ENCODE measurements around the gene FAM120AOS. TPM values are rescaled to one million over a fixed set of nuclear protein-coding genes. Genes with fewer than 3 reads are reported as not detected.
"Not testable (repeated sequence)": the region's sequence is repeated elsewhere in the genome, so short reads cannot be mapped to it uniquely, and the experiment has no call there.

FAM120AOS gene
- total RNA-seq, 1 donor from 2014 or later: 28.8 TPM

- peak; percentile 28 for ATAC-seq (ENCODE audit: poor library complexity)
- intact Hi-C loops (cut with DNase I): loop anchor here (5.0 to 10.0 kb wide), 2 partner anchors 53 to 115 kb away; no protein-coding TSS in a partner anchor
- peak; percentile 70 for DNase-seq
These were observed 1.3 kb downstream of the FAM120AOS start for GRCh38 chr9:93451849-93452709.

GRCh38 chr9:93450945-93451815 lies 2.2 kb downstream of the FAM120AOS start, which contains the start of gene FAM120A:
TSS of gene FAM120A (plus strand) at chr9:93451685. CDS start at chr9:93451916, 231 bp downstream.
- DNase-seq (peak; percentile 86), ATAC-seq (ENCODE audit: poor library complexity) (peak; percentile 84)
- intact Hi-C loops (cut with DNase I): loop anchor here (5.0 to 10.0 kb wide), 2 partner anchors 54 to 116 kb away; no protein-coding TSS in a partner anchor

GRCh38 chr9:93447655-93448054 lies 5.7 kb downstream of the FAM120AOS start:
- DNase-seq (no peak), ATAC-seq (ENCODE audit: poor library complexity) (no peak)
- intact Hi-C loops (cut with DNase I): no loop called here

GRCh38 chr9:93446073-93446472 lies 7.3 kb downstream of the FAM120AOS start:
- ATAC-seq (ENCODE audit: poor library complexity): no peak
- intact Hi-C loops (cut with DNase I): no loop called here
- DNase-seq: no peak

- intact Hi-C loops (cut with DNase I): no loop called here
- DNase-seq (no peak), ATAC-seq (ENCODE audit: poor library complexity) (no peak)
These were observed 12.3 kb downstream of the FAM120AOS start for GRCh38 chr9:93440896-93441580.

- ATAC-seq (ENCODE audit: poor library complexity); DNase-seq; intact Hi-C loops (cut with DNase I): not testable (repeated sequence)
These were observed 14.1 kb downstream of the FAM120AOS start for GRCh38 chr9:93439301-93439700.

- no peak for ATAC-seq (ENCODE audit: poor library complexity)
- intact Hi-C loops (cut with DNase I): no loop called here
These were observed 15.4 kb downstream of the FAM120AOS start for GRCh38 chr9:93437996-93438395.

GRCh38 chr9:93436655-93437407 lies 16.6 kb downstream of the FAM120AOS start:
- intact Hi-C loops (cut with DNase I): no loop called here
- DNase-seq (no peak), ATAC-seq (ENCODE audit: poor library complexity) (no peak)

More at GRCh38 chr9:93437996-93438395, 15.4 kb downstream of the FAM120AOS start:
- DNase-seq: no peak

- no peak for DNase-seq
- intact Hi-C loops (cut with DNase I): no loop called here
- ATAC-seq (ENCODE audit: poor library complexity): no peak
These were observed 17.2 kb downstream of the FAM120AOS start for GRCh38 chr9:93436218-93436617.

- ATAC-seq (ENCODE audit: poor library complexity) (no peak), DNase-seq (no peak)
- intact Hi-C loops (cut with DNase I): no loop called here
These were observed 18.0 kb downstream of the FAM120AOS start for GRCh38 chr9:93435386-93435785.

GRCh38 chr9:93434056-93434455 lies 19.3 kb downstream of the FAM120AOS start:
- intact Hi-C loops (cut with DNase I): no loop called here
- DNase-seq: no peak
- ATAC-seq (ENCODE audit: poor library complexity): no peak

- no peak for ATAC-seq (ENCODE audit: poor library complexity)
- intact Hi-C loops (cut with DNase I): no loop called here
These were observed 20.4 kb downstream of the FAM120AOS start for GRCh38 chr9:93432964-93433363.

GRCh38 chr9:93431539-93432105 lies 21.8 kb downstream of the FAM120AOS start:
- ATAC-seq (ENCODE audit: poor library complexity): no peak
- intact Hi-C loops (cut with DNase I): no loop called here
- no peak for DNase-seq

More at GRCh38 chr9:93432964-93433363, 20.4 kb downstream of the FAM120AOS start:
- DNase-seq: no peak

- intact Hi-C loops (cut with DNase I): no loop called here
- DNase-seq: no peak
- no peak for ATAC-seq (ENCODE audit: poor library complexity)
These were observed 25.6 kb downstream of the FAM120AOS start for GRCh38 chr9:93427655-93428379.

GRCh38 chr9:93422977-93423616 lies 30.3 kb downstream of the FAM120AOS start:
- DNase-seq (no peak), ATAC-seq (ENCODE audit: poor library complexity) (no peak)
- intact Hi-C loops (cut with DNase I): no loop called here

- no peak for ATAC-seq (ENCODE audit: poor library complexity)
- DNase-seq: no peak
- intact Hi-C loops (cut with DNase I): no loop called here
These were observed 34.4 kb downstream of the FAM120AOS start for GRCh38 chr9:93419023-93419422.

- intact Hi-C loops (cut with DNase I): no loop called here
These were observed 35.8 kb downstream of the FAM120AOS start for GRCh38 chr9:93417538-93417937.

More at GRCh38 chr9:93417538-93417937, 35.8 kb downstream of the FAM120AOS start:
- DNase-seq: no peak
- no peak for ATAC-seq (ENCODE audit: poor library complexity)
